ENCODE measurements around the gene CSRNP2.

CSRNP2 gene

GRCh38 chr12:51023625-51024382 lies 59.6 kb downstream of the CSRNP2 start:
- CTCF ChIA-PET: interaction anchor here (1.1 kb wide), 1 partner anchor 96 kb away, joined by 3 read pairs; no protein-coding TSS in a partner anchor
- peaks cover 25 to 65% (median 54%) of the 10 kb centered on the region in 4 experiments for H3K4me1 ChIP-seq (ENCODE audit: control extremely low read depth in 1 of 4, control insufficient read depth in 4 of 4, insufficient read depth in 4 of 4, low read length in 3 of 4)

DNA sequence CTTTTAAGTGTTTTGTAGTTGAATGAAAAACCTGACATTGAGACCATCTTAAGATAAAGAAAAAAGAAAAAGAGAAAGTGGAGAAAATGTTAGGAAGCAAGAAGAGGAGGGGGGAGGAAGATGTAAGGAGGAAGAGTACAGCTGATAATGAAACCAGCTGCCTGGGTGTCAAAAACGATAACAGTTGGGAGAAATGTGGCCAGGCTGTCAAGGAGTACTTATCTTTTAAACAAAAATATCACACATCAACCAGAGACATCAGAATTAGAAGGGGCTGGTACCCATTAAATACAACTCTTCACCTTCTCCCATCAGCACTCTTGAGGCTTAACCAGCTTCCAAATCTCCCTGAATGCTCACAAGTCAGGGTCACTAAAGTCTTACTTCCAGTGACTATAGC lies 61.7 kb downstream of the CSRNP2 start:
- Histone ChIP-seq H3K36me3 (ENCODE audit: control insufficient read depth in 4 of 4, insufficient read depth in 4 of 4, low read length in 3 of 4) (peaks cover 0 to 2% (median 0%) of the 10 kb centered on the region in 4 experiments), H3K4me3 (ENCODE audit: control insufficient read depth in 1 of 7, extremely low read depth in 1 of 7, insufficient read depth in 4 of 7, low read depth in 2 of 7, low read length in 6 of 7) (peak overlapping the region in 3 of 7 experiments; percentile 9 to 44 (median 34)), H3K27ac (ENCODE audit: insufficient read depth in 1 of 2, low read depth in 1 of 2, low read length in 2 of 2, poor library complexity in 1 of 2, severe bottlenecking in 2 of 2) (peak overlapping the region in 1 of 2 experiments; percentile 76), H3K9me3 (ENCODE audit: control extremely low read depth in 1 of 5, control insufficient read depth in 4 of 5, insufficient read depth in 2 of 5, low read depth in 1 of 5, low read length in 4 of 5) (no peaks in the 10 kb centered on the region), H3K4me1 (ENCODE audit: control extremely low read depth in 1 of 4, control insufficient read depth in 4 of 4, insufficient read depth in 4 of 4, low read length in 3 of 4) (peaks cover 25 to 64% (median 52%) of the 10 kb centered on the region in 4 experiments), H3K27me3 (replicated peaks in 2 of 5; ENCODE audit: control insufficient read depth in 4 of 5, insufficient read depth in 5 of 5, low read length in 4 of 5) (no peaks in the 10 kb centered on the region)
- POLR2A ChIA-PET: no interaction called here
- peak in 2 of 3 donors; percentile 19 to 26 for DNase-seq
- no CpG with 5 or more reads among the region's 1 CpG for WGBS (ENCODE audit: insufficient coverage)
- CTCF ChIA-PET: interaction anchor here (0.7 to 1.7 kb wide), 7 partner anchors 9 to 254 kb away, joined by 3 to 6 read pairs (median 3); a partner anchor contains a TSS

More at GRCh38 chr12:51023625-51024382, 59.6 kb downstream of the CSRNP2 start:
- Histone ChIP-seq H3K9me3 (ENCODE audit: control extremely low read depth in 1 of 5, control insufficient read depth in 4 of 5, insufficient read depth in 2 of 5, low read depth in 1 of 5, low read length in 4 of 5) (no peaks in the 10 kb centered on the region), H3K4me3 (ENCODE audit: control insufficient read depth in 1 of 7, extremely low read depth in 1 of 7, insufficient read depth in 4 of 7, low read depth in 2 of 7, low read length in 6 of 7) (peak overlapping the region in 4 of 7 experiments; percentile 32 to 84 (median 75)), H3K27me3 (replicated peaks in 2 of 5; ENCODE audit: control insufficient read depth in 4 of 5, insufficient read depth in 5 of 5, low read length in 4 of 5) (no peaks in the 10 kb centered on the region), H3K27ac (ENCODE audit: insufficient read depth in 1 of 2, low read depth in 1 of 2, low read length in 2 of 2, poor library complexity in 1 of 2, severe bottlenecking in 2 of 2) (peak overlapping the region; percentile 52 to 84), H3K36me3 (ENCODE audit: control insufficient read depth in 4 of 4, insufficient read depth in 4 of 4, low read length in 3 of 4) (peaks cover 0 to 2% (median 0%) of the 10 kb centered on the region in 4 experiments)
- 75% methylated on average over 2 of the region's 4 CpGs for WGBS (ENCODE audit: insufficient coverage)
- POLR2A ChIA-PET: no interaction called here
- DNase-seq: no peak

DNA sequence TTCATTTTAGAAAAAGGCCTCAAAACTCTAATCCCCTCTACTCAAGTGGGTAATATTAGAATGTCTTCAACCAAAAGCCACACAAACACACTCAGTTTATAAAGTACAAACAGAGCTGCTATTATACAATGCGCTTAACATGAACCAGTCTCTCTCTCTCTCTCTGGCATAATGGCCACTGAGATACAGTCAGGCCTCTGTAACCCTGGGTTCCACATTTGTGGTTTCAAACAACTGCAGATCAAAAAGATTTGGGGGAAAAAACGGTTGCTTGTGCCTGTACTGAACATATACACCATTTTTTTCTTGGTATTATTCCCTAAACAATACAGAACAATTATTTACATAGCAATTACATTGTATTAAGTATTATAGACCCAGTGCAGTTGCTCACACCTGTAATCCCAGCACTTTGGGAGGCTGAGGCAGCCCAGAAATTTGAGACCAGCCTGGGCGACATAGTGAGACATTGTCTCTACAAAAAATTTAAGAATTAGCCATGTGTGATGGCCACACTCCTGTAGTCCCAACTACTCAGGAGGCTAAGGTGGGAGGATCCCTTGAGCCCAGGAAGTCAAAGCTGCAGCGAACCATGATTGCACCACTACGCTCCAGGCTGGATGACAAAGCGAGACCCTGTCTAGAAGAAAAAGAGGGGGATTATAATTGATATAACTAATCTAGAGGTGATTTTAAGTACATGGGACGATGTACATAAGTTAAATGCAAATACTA lies 62.8 kb downstream of the CSRNP2 start:
- POLR2A ChIA-PET: interaction anchor here (0.6 to 1.2 kb wide), 2 partner anchors 11 to 256 kb away, joined by 4 read pairs; no protein-coding TSS in a partner anchor
- CTCF ChIA-PET: interaction anchor here (0.8 to 2.1 kb wide), 5 partner anchors 8 to 96 kb away, joined by 3 to 6 read pairs (median 4); a partner anchor contains a TSS
- no peaks in the 10 kb centered on the region for H3K9me3 ChIP-seq (ENCODE audit: control extremely low read depth in 1 of 5, control insufficient read depth in 4 of 5, insufficient read depth in 2 of 5, low read depth in 1 of 5, low read length in 4 of 5)

GRCh38 chr12:51019927-51020326 lies 63.5 kb downstream of the CSRNP2 start:
- H3K4me3 ChIP-seq (ENCODE audit: control insufficient read depth in 1 of 7, extremely low read depth in 1 of 7, insufficient read depth in 4 of 7, low read depth in 2 of 7, low read length in 6 of 7): no peak overlapping the region
- POLR2A ChIA-PET: interaction anchor here (1.2 kb wide), 1 partner anchor 11 kb away, joined by 4 read pairs; no protein-coding TSS in a partner anchor
- no peak for DNase-seq
- H3K36me3 ChIP-seq (ENCODE audit: control insufficient read depth in 4 of 4, insufficient read depth in 4 of 4, low read length in 3 of 4): peaks cover 0 to 2% (median 0%) of the 10 kb centered on the region in 4 experiments
- no CpG with 5 or more reads among the region's 2 CpGs for WGBS (ENCODE audit: insufficient coverage)
- H3K9me3 ChIP-seq (ENCODE audit: control extremely low read depth in 1 of 5, control insufficient read depth in 4 of 5, insufficient read depth in 2 of 5, low read depth in 1 of 5, low read length in 4 of 5): no peaks in the 10 kb centered on the region
- peak overlapping the region; percentile 43 to 76 for H3K27ac ChIP-seq (ENCODE audit: insufficient read depth in 1 of 2, low read depth in 1 of 2, low read length in 2 of 2, poor library complexity in 1 of 2, severe bottlenecking in 2 of 2)
- H3K27me3 ChIP-seq (replicated peaks in 2 of 5; ENCODE audit: control insufficient read depth in 4 of 5, insufficient read depth in 5 of 5, low read length in 4 of 5): no peaks in the 10 kb centered on the region
- CTCF ChIA-PET: interaction anchor here (0.8 to 2.1 kb wide), 4 partner anchors 8 to 16 kb away, joined by 3 to 6 read pairs (median 4); no protein-coding TSS in a partner anchor
- H3K4me1 ChIP-seq (ENCODE audit: control extremely low read depth in 1 of 4, control insufficient read depth in 4 of 4, insufficient read depth in 4 of 4, low read length in 3 of 4): peaks cover 25 to 51% (median 42%) of the 10 kb centered on the region in 4 experiments

More for the DNA sequence above, 62.8 kb downstream of the CSRNP2 start:
- H3K27me3 ChIP-seq (replicated peaks in 2 of 5; ENCODE audit: control insufficient read depth in 4 of 5, insufficient read depth in 5 of 5, low read length in 4 of 5): no peaks in the 10 kb centered on the region
- peaks cover 0 to 2% (median 0%) of the 10 kb centered on the region in 4 experiments for H3K36me3 ChIP-seq (ENCODE audit: control insufficient read depth in 4 of 4, insufficient read depth in 4 of 4, low read length in 3 of 4)
- peak overlapping the region in 2 of 7 experiments; percentile 25 to 28 for H3K4me3 ChIP-seq (ENCODE audit: control insufficient read depth in 1 of 7, extremely low read depth in 1 of 7, insufficient read depth in 4 of 7, low read depth in 2 of 7, low read length in 6 of 7)
- peak; percentile 60 to 90 (median 81) for DNase-seq
- peak overlapping the region; percentile 43 to 76 for H3K27ac ChIP-seq (ENCODE audit: insufficient read depth in 1 of 2, low read depth in 1 of 2, low read length in 2 of 2, poor library complexity in 1 of 2, severe bottlenecking in 2 of 2)
- H3K4me1 ChIP-seq (ENCODE audit: control extremely low read depth in 1 of 4, control insufficient read depth in 4 of 4, insufficient read depth in 4 of 4, low read length in 3 of 4): peaks cover 25 to 55% (median 47%) of the 10 kb centered on the region in 4 experiments
- 76% methylated on average over 4 of the region's 7 CpGs for WGBS (ENCODE audit: insufficient coverage)

GRCh38 chr12:51018956-51019355 lies 64.4 kb downstream of the CSRNP2 start:
- WGBS (ENCODE audit: insufficient coverage): 89% methylated on average over 1 of the region's 2 CpGs

GRCh38 chr12:51017452-51017851 lies 65.9 kb downstream of the CSRNP2 start:
- no peak overlapping the region for H3K27ac ChIP-seq (ENCODE audit: insufficient read depth in 1 of 2, low read depth in 1 of 2, low read length in 2 of 2, poor library complexity in 1 of 2, severe bottlenecking in 2 of 2)
- H3K27me3 ChIP-seq (replicated peaks in 2 of 5; ENCODE audit: control insufficient read depth in 4 of 5, insufficient read depth in 5 of 5, low read length in 4 of 5): no peaks in the 10 kb centered on the region
- peaks cover 14 to 40% (median 28%) of the 10 kb centered on the region in 4 experiments for H3K4me1 ChIP-seq (ENCODE audit: control extremely low read depth in 1 of 4, control insufficient read depth in 4 of 4, insufficient read depth in 4 of 4, low read length in 3 of 4)
- ChIA-PET POLR2A (no interaction called here), CTCF (interaction anchor here (1.1 kb wide), 1 partner anchor 227 kb away, joined by 3 read pairs; no protein-coding TSS in a partner anchor)
- H3K36me3 ChIP-seq (ENCODE audit: control insufficient read depth in 4 of 4, insufficient read depth in 4 of 4, low read length in 3 of 4): peaks cover 0 to 2% (median 0%) of the 10 kb centered on the region in 4 experiments
- H3K9me3 ChIP-seq (ENCODE audit: control extremely low read depth in 1 of 5, control insufficient read depth in 4 of 5, insufficient read depth in 2 of 5, low read depth in 1 of 5, low read length in 4 of 5): no peaks in the 10 kb centered on the region
- DNase-seq: no peak
- no peak overlapping the region for H3K4me3 ChIP-seq (ENCODE audit: control insufficient read depth in 1 of 7, extremely low read depth in 1 of 7, insufficient read depth in 4 of 7, low read depth in 2 of 7, low read length in 6 of 7)

More at GRCh38 chr12:51018956-51019355, 64.4 kb downstream of the CSRNP2 start:
- DNase-seq: no peak
- POLR2A ChIA-PET: interaction anchor here (0.6 kb wide), 1 partner anchor 439 kb away, joined by 4 read pairs; no protein-coding TSS in a partner anchor
- Histone ChIP-seq H3K27ac (ENCODE audit: insufficient read depth in 1 of 2, low read depth in 1 of 2, low read length in 2 of 2, poor library complexity in 1 of 2, severe bottlenecking in 2 of 2) (no peak overlapping the region), H3K4me3 (ENCODE audit: control insufficient read depth in 1 of 7, extremely low read depth in 1 of 7, insufficient read depth in 4 of 7, low read depth in 2 of 7, low read length in 6 of 7) (no peak overlapping the region), H3K9me3 (ENCODE audit: control extremely low read depth in 1 of 5, control insufficient read depth in 4 of 5, insufficient read depth in 2 of 5, low read depth in 1 of 5, low read length in 4 of 5) (no peaks in the 10 kb centered on the region), H3K36me3 (ENCODE audit: control insufficient read depth in 4 of 4, insufficient read depth in 4 of 4, low read length in 3 of 4) (peaks cover 0 to 2% (median 0%) of the 10 kb centered on the region in 4 experiments), H3K4me1 (ENCODE audit: control extremely low read depth in 1 of 4, control insufficient read depth in 4 of 4, insufficient read depth in 4 of 4, low read length in 3 of 4) (peaks cover 20 to 41% (median 32%) of the 10 kb centered on the region in 4 experiments), H3K27me3 (replicated peaks in 2 of 5; ENCODE audit: control insufficient read depth in 4 of 5, insufficient read depth in 5 of 5, low read length in 4 of 5) (no peaks in the 10 kb centered on the region)
- CTCF ChIA-PET: interaction anchor here (1.2 to 1.6 kb wide), 3 partner anchors 9 to 11 kb away, joined by 4 to 5 read pairs (median 5); no protein-coding TSS in a partner anchor
